ENCODE data around the gene CRHR1.

- TF ChIP-seq CTCF (IDR thresholded peaks at IDR 0.05; ENCODE audit: low read length): no peak
- no peak for TF ChIP-seq EZH2 (optimal IDR thresholded peaks at IDR 0.05; ENCODE audit: low read depth, low read length)
Observed at GRCh38 chr17:45847747-45848146, 63.6 kb downstream of the CRHR1 start.
